Measurements from ENCODE around the gene LECT2.

GRCh38 chr5:135954899-135955298, at the start of gene LECT2:
- TF ChIP-seq CTCF (conservative IDR thresholded peaks at IDR 0.05 in 1 of 2, IDR thresholded peaks at IDR 0.05 in 1 of 2; ENCODE audit: extremely low read depth in 1 of 2, insufficient read depth in 1 of 2, low read depth in 1 of 2, low read length in 2 of 2) (no peak), EZH2 (IDR thresholded peaks at IDR 0.05; ENCODE audit: borderline replicate concordance, low read length) (no peak)
